Measurements from ENCODE around the gene C2orf68. TPM values are rescaled to one million over a fixed set of nuclear protein-coding genes. Genes with fewer than 3 reads are reported as not detected.

Gene C2orf68
- total and polyA plus RNA-seq, 2 of the 8 experiments (the other 6 are each of a cell fraction or from before 2014, with no cell fraction given) = 46.3 to 49.4 TPM

DNA sequence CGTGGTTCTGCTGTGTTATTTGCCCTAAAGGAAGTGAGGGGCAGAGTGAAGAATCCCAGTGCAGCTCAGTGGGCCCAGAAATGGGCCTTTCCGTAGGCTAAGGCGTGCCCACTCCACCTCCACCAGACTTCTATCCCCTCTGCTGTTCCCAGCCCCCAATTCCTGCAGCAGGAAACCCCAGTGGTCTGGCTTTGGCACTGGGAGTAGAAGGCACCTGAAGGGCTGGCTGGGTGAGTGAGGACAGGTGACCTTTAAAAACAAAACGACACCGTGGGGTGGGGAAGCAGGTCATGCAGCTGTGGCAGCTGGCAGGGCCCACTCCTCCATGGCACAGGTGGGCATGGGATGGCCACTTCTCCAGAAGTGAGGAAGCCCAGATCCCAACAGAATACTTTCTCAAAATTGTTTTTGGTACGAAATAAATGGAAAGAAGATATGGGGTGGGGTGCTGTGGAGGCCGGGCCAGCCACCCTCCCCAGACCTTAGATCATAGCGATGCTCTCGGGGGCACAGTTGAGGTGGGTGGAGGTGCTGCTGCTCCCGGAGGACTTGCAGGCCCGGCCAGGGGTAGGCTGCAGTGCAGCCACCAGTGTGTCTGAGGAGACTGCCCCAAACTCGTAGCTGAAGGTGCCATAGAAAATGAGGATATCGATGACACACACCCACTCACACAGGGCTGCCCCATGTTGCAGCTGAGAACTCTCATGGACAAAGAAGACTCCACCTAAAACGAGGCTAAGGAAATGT lies 13.1 kb downstream of the C2orf68 start:
- H4K5ac ChIP-seq (ENCODE audit: insufficient read length, low read depth, low read length) = no peak overlapping the region
- no peak overlapping the region for H3K4me3 ChIP-seq (ENCODE audit: extremely low read depth in 1 of 4, insufficient read depth in 2 of 4, low read depth in 3 of 4, low read length in 4 of 4)
- no peak overlapping the region for H3K14ac ChIP-seq (ENCODE audit: insufficient read length)
- H4K91ac ChIP-seq (replicated peaks; ENCODE audit: insufficient read length, low read length) = no peak overlapping the region
- no peak overlapping the region for H2BK15ac ChIP-seq (ENCODE audit: low read length)
- no peak overlapping the region for H3K18ac ChIP-seq (ENCODE audit: extremely low read depth, low read length)
- H3K56ac ChIP-seq (replicated peaks; ENCODE audit: insufficient read length, low read depth, low read length) = no peak overlapping the region
- H2AK5ac ChIP-seq (ENCODE audit: low read depth, low read length) = no peak overlapping the region
- peaks cover 4 to 21% (median 7%) of the 10 kb centered on the region in 4 experiments; a peak in 4 of 8 replicates for H3K36me3 ChIP-seq (ENCODE audit: control insufficient read depth in 2 of 4, insufficient read depth in 4 of 4, low read length in 3 of 4)
- peaks cover 25% of the 10 kb centered on the region for H3K23me2 ChIP-seq (ENCODE audit: low read depth, low read length)
- no peak overlapping the region; a peak in 1 of 7 replicates for H3K9ac ChIP-seq (replicated peaks in 1 of 4; ENCODE audit: extremely low read depth in 1 of 4, low read depth in 3 of 4, low read length in 3 of 4)
- no peaks in the 10 kb centered on the region for H3K9me3 ChIP-seq (ENCODE audit: insufficient read depth in 2 of 2, low read depth in 1 of 2, low read length in 1 of 2)
- no peak overlapping the region for H2BK5ac ChIP-seq (ENCODE audit: low read depth, low read length)
- WGBS, 2 experiments (ENCODE audit: extremely low coverage in 1 of 2, insufficient coverage in 1 of 2, insufficient read length in 1 of 2, insufficient replicate concordance in 2 of 2, low coverage in 1 of 2, low lambda C conversion rate in 2 of 2, missing lambda C conversion rate in 1 of 2) = 94% methylated on average over 14 of the region's 14 CpGs; no CpG with 5 or more reads in 1 of the 2 experiments
- H4K8ac ChIP-seq (ENCODE audit: extremely low read depth, insufficient read depth, low read length) = no peak overlapping the region; the same call in 1 of the 2 replicates
- no peak overlapping the region for H2BK120ac ChIP-seq (replicated peaks; ENCODE audit: low read depth, low read length)
- no peak overlapping the region for H3K23ac ChIP-seq (ENCODE audit: insufficient read length)
- no peak for DNase-seq (ENCODE audit: low read depth in 1 of 2, low spot score in 2 of 2)
- FAIRE-seq = no peak
- peaks cover 0 to 16% (median 5%) of the 10 kb centered on the region in 4 experiments; a peak in 6 of 7 replicates for H3K4me1 ChIP-seq (replicated peaks in 1 of 4; ENCODE audit: control insufficient read depth in 3 of 4, insufficient read depth in 4 of 4, low read length in 3 of 4)
- no peaks in the 10 kb centered on the region for H3K27me3 ChIP-seq (replicated peaks in 1 of 4; ENCODE audit: control insufficient read depth in 3 of 4, extremely low read depth in 1 of 4, insufficient read depth in 3 of 4, low read length in 3 of 4)
- H3K4ac ChIP-seq (replicated peaks; ENCODE audit: insufficient read length, low read depth, low read length) = no peak overlapping the region
- H2AFZ ChIP-seq (ENCODE audit: low read length) = no peak overlapping the region
- no peak overlapping the region for H3K27ac ChIP-seq (ENCODE audit: low read depth, low read length)
- H4K20me1 ChIP-seq (replicated peaks in 1 of 2; ENCODE audit: control insufficient read depth in 1 of 2, insufficient read depth in 2 of 2, low read length in 2 of 2) = peaks cover 2 to 9% of the 10 kb centered on the region in 2 experiments
- ChIA-PET CTCF (ENCODE audit: partially characterized antibody) (interaction anchor here (0.6 to 1.4 kb wide), 2 partner anchors 14 to 639 kb away, joined by 3 to 5 read pairs; partner anchors contain the start of gene VAMP5), POLR2A (ENCODE audit: partially characterized antibody) (interaction anchor here (0.9 to 1.9 kb wide), 7 partner anchors 9 to 60 kb away, joined by 3 to 7 read pairs (median 3); partner anchors contain the start of gene MAT2A)
- no peak overlapping the region for H3K4me2 ChIP-seq (ENCODE audit: insufficient read depth in 1 of 2, low read depth in 2 of 2, low read length in 2 of 2)
- H3K79me1 ChIP-seq (ENCODE audit: low read depth, low read length) = peaks cover 6% of the 10 kb centered on the region; the same call in 1 of the 2 replicates
- H2BK20ac ChIP-seq (ENCODE audit: low read length) = no peak overlapping the region
- no peak overlapping the region for H2BK12ac ChIP-seq (ENCODE audit: low read depth, low read length)
- H3K79me2 ChIP-seq (ENCODE audit: control insufficient read depth in 1 of 2, insufficient read depth in 2 of 2, low read length in 2 of 2) = peaks cover 0 to 18% of the 10 kb centered on the region in 2 experiments; a peak in 2 of 4 replicates
- no peak for TF ChIP-seq CBX5 (IDR thresholded peaks at IDR 0.05; ENCODE audit: low read depth, low read length)
- TF ChIP-seq BCL11A (IDR thresholded peaks at IDR 0.05; ENCODE audit: low read depth in 2 of 2, low read length in 2 of 2) = no peak
- no peak for TF ChIP-seq SP1 (IDR thresholded peaks at IDR 0.05; ENCODE audit: low read depth, low read length)
